NCI-H748 treated with DMSO at 0.1 percent for 48 hours (cell line): ENCODE data around the gene MEGF11.
"Not testable (repeated sequence)": the region's sequence is repeated elsewhere in the genome, so short reads cannot be mapped to it uniquely, and the experiment has no call there.

Source experiments
- DNase-seq: peaks from one replicate; lab custom pipeline; 2025; lab: John Stamatoyannopoulos, UW

Gene MEGF11

DNA sequence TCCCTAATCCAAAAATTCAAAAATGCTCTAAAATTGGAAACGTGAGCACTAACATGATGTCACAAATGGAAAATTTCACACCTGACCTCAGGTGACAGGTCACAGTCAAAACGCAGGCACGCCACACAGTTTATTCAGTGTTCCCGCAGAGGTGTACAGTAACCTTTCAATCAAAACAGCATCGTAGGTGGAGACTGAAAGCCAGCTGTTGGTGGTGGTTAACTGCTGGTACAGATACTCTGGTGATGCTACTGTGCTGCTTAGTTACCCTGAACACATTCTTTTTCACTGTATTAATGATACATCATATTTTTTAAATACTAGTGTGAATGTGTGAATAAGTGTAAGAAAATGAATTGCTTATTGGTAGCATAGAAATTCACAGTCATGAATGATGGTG is 360.5 kb downstream of the MEGF11 start:
- DNase-seq: no peak

- DNase-seq: no peak
Measured at GRCh38 chr15:65888981-65889380, 364.6 kb downstream of the MEGF11 start.

DNA sequence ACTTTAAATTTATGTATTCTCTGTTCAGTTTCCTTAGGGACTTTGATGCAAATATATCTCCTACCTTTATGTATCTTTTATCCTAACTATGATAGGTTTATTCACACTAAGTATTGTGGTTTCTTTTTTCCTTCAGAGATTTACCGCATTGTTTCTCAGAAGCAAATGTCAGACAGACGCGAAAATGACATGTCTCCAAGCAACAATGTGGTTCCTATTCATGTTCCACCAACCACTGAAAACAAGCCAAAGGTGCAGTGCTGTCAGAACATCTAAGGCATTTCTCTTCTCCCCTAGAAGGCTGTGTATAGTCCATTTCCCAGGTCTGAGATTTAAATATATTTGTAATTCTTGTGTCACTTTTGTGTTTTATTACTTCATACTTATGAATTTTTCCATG is 366.0 kb downstream of the MEGF11 start:
- no peak for DNase-seq

- DNase-seq: no peak
Measured at GRCh38 chr15:65885668-65886218, 367.8 kb downstream of the MEGF11 start.

DNA sequence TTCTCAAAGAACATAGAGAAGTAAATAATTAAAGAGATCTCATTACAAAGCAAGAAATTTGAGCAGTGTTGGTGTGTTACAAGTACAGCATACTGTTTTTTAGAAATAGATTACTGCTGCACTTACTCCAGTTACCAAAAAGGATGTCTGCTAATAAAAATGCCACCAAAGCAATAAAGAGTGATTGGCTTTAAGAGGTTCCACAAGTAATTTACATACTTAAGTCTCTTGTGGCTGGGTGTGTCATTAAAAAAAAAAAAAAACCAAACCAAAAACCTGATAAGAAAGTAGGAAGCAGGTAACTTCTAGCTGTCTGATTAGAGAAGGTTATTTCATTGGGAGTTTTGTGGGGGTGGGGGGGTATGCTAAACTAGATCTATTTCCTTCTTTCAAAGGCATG is 369.0 kb downstream of the MEGF11 start:
- no peak for DNase-seq

- DNase-seq: no peak
Measured at GRCh38 chr15:65883571-65883970, 370.0 kb downstream of the MEGF11 start.

GRCh38 chr15:65881766-65882434 is 371.6 kb downstream of the MEGF11 start:
- no peak for DNase-seq

DNA sequence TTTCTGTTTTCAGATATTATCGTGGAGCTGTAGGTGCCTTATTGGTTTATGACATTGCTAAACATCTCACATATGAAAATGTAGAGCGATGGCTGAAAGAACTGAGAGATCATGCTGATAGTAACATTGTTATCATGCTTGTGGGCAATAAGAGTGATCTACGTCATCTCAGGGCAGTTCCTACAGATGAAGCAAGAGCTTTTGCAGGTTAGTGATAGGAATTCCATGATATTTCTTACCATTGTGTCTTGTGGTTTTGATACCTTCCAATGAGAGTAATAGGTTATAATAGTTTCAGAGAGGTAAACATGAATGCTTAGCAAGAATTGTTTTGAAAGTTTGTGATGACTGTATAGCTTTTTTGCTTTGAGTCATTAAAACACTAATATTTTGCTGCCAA is 375.8 kb downstream of the MEGF11 start:
- no peak for DNase-seq

- no peak for DNase-seq
Measured at GRCh38 chr15:65875458-65875857, 378.1 kb downstream of the MEGF11 start.

GRCh38 chr15:65873256-65873655 is 380.3 kb downstream of the MEGF11 start:
- no peak for DNase-seq

DNA sequence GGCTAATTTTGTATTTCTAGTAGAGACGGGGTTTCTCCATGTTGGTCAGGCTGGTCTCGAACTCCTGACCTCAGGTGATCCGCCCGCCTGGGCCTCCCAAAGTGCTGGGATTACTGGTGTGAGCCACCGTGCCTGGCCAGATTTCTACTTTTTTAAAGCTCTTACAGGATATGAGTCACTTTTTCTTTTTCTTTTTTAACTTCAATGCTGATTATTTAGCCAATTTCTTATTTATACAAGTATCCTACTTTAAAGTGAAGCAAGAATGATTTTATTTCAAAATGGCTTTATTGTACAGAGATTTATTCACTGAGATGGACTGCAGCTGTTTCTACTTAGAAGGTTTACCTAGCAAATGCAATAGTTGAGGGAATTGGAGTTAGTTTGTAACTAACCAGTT is 381.0 kb downstream of the MEGF11 start:
- not testable (repeated sequence) for DNase-seq

- DNase-seq: not testable (repeated sequence)
Measured at GRCh38 chr15:65871886-65872285, 381.7 kb downstream of the MEGF11 start.

GRCh38 chr15:65870889-65871533 is 382.5 kb downstream of the MEGF11 start:
- DNase-seq: no peak

- DNase-seq: peak; percentile 9
Measured at GRCh38 chr15:65869954-65870871, 383.3 kb downstream of the MEGF11 start.

- DNase-seq: peak; percentile 73
Measured at GRCh38 chr15:65869126-65869953, 384.2 kb downstream of the MEGF11 start, which contains the start of gene RAB11A. Gene RAB11A (plus strand): TSS chr15:65869491. CDS start chr15:65869586, 95 bp downstream.

DNA sequence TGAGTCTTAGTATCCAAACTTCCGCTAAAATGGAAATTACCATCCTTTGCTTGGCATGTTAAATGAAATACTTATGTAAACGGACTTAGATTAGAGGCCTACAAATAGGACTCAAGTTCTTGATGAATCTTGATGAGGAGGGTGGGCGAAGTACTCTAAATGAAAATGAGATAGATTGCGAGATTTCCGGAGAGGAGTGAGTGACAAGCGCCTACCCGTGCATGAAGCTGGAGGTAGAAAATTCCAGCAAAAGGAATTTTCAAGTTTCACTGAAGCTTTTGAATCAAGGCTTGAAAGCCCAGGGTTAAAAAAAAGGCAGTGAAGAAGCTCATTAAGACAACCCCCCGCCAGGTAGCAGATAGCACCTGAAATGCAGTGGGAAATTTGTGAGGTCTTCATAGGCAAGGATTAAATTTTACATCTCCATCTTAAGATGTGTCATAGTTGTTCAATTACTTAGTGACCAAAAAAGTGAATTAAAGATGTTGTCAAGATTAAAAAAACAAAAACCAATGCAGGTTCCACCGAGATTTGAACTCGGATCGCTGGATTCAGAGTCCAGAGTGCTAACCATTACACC is 384.9 kb downstream of the MEGF11 start:
- no peak for DNase-seq

DNA sequence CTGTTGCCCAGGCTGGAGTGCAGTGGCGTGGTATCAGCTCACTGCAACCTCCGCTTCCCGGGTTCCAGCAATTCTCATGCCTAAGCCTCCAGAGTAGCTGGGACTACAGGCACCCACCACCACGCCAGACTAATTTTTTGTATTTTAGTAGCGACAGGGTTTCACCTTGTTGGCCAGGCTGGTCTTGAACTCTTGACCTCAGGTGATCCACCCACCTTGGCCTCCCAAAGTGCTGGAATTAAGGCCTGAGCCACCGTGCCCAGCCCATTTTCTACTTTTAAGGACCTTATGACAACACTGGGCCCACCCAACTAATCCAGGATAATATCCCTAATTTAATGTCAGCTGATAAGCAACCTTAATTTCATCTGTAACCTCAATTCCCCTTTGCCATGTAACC is 385.6 kb downstream of the MEGF11 start:
- not testable (repeated sequence) for DNase-seq

- no peak for DNase-seq
Measured at GRCh38 chr15:65867244-65867643, 386.3 kb downstream of the MEGF11 start.

DNA sequence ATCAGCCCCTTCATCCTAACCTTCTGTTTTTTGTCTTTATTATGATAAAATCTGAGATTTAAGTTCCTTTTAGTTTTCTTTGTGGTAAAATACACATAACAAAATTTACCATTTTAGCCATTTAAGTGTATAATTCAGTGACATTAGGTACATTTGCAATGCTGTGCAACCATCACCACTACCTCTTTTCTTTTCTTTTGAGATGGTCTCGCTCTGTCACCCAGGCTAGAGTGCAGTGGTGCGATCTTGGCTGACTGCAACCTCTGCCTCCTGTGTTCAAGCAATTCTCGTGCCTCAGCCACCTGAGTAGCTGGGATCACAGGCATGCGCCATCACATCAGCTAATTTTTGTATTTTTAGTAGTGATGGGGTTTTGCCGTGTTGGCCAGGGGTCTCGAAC is 390.4 kb downstream of the MEGF11 start:
- no peak for DNase-seq

GRCh38 chr15:65862682-65863081 is 390.9 kb downstream of the MEGF11 start:
- DNase-seq: peak; percentile 2
